ENCODE data around the gene PCDHA4.
"Not testable (repeated sequence)": the region's sequence is repeated elsewhere in the genome, so short reads cannot be mapped to it uniquely, and the experiment has no call there.

The PCDHA4 gene

GRCh38 chr5:140833993-140834392 lies 27.1 kb downstream of the PCDHA4 start, which contains the start of gene PCDHA7:
Gene PCDHA7, plus strand, starts transcription at chr5:140834269. Its CDS starts 115 bp downstream, at chr5:140834384.
- no peak for TF ChIP-seq POLR2A (IDR thresholded peaks at IDR 0.05; ENCODE audit: low read depth, low read length)
- DNase-seq (ENCODE audit: insufficient read length, low spot score) = no peak
- FAIRE-seq = no peak

GRCh38 chr5:140834439-140835008 lies 27.7 kb downstream of the PCDHA4 start:
- not testable (repeated sequence) for DNase-seq (ENCODE audit: insufficient read length, low spot score); FAIRE-seq

GRCh38 chr5:140835622-140836510 lies 29.0 kb downstream of the PCDHA4 start:
- no peak for DNase-seq (ENCODE audit: insufficient read length, low spot score)
- TF ChIP-seq POLR2A (IDR thresholded peaks at IDR 0.05; ENCODE audit: low read depth, low read length) = no peak
- FAIRE-seq = no peak

- FAIRE-seq = peak; percentile 62
- no peak for TF ChIP-seq POLR2A (IDR thresholded peaks at IDR 0.05; ENCODE audit: low read depth, low read length)
- DNase-seq (ENCODE audit: insufficient read length, low spot score) = peak; percentile 23
These were observed 34.4 kb downstream of the PCDHA4 start, which contains the start of gene PCDHA8 for GRCh38 chr5:140840978-140841962. Gene PCDHA8, plus strand, starts transcription at chr5:140841187. Its CDS starts 135 bp downstream, at chr5:140841322.

- DNase-seq (ENCODE audit: insufficient read length, low spot score) (no peak), FAIRE-seq (no peak)
- TF ChIP-seq POLR2A (IDR thresholded peaks at IDR 0.05; ENCODE audit: low read depth, low read length) = no peak
These were observed 36.2 kb downstream of the PCDHA4 start for GRCh38 chr5:140842798-140843733.

GRCh38 chr5:140848139-140849102 lies 41.6 kb downstream of the PCDHA4 start, which contains the start of gene PCDHA9:
Gene PCDHA9, plus strand, starts transcription at chr5:140848382. Its CDS starts 114 bp downstream, at chr5:140848496.
- FAIRE-seq; DNase-seq (ENCODE audit: insufficient read length, low spot score): not testable (repeated sequence)

GRCh38 chr5:140849831-140850634 lies 43.2 kb downstream of the PCDHA4 start:
- DNase-seq (ENCODE audit: insufficient read length, low spot score); FAIRE-seq: not testable (repeated sequence)

- no peak for FAIRE-seq
- no peak for TF ChIP-seq POLR2A (IDR thresholded peaks at IDR 0.05; ENCODE audit: low read depth, low read length)
- no peak for DNase-seq (ENCODE audit: insufficient read length, low spot score)
These were observed 49.2 kb downstream of the PCDHA4 start, which contains the start of gene PCDHA10 for GRCh38 chr5:140855772-140856674. Gene PCDHA10, plus strand, starts transcription at chr5:140855897. Its CDS starts 152 bp downstream, at chr5:140856049.

- no peak for TF ChIP-seq POLR2A (IDR thresholded peaks at IDR 0.05; ENCODE audit: low read depth, low read length)
- FAIRE-seq = no peak
These were observed 50.5 kb downstream of the PCDHA4 start for GRCh38 chr5:140857177-140857986.

More at GRCh38 chr5:140857177-140857986, 50.5 kb downstream of the PCDHA4 start:
- no peak for DNase-seq (ENCODE audit: insufficient read length, low spot score)

All from H54 (cell line).